ENCODE results near the gene SPATA12. TPM values are rescaled to one million over a fixed set of nuclear protein-coding genes. Genes with fewer than 3 reads are reported as not detected.

The SPATA12 gene
- polyA plus RNA-seq, 1 experiment, result not detected

- ChIA-PET POLR2A (no interaction called here), CTCF (no interaction called here)
- Histone ChIP-seq H3K27me3 (ENCODE audit: control insufficient read depth, insufficient read depth, low read length) (no peaks in the 10 kb centered on the region), H3K4me3 (ENCODE audit: low read depth, low read length) (no peak overlapping the region), H3K36me3 (ENCODE audit: control insufficient read depth, insufficient read depth, low read length) (no peaks in the 10 kb centered on the region)
- no peak for TF ChIP-seq CTCF (IDR thresholded peaks at IDR 0.05; ENCODE audit: insufficient read depth, low read depth, low read length)
- no peak for DNase-seq (ENCODE audit: low read depth)
Measured at GRCh38 chr3:57065588-57065987, 5.1 kb downstream of the SPATA12 start.

GRCh38 chr3:57066471-57066870 lies 6.0 kb downstream of the SPATA12 start:
- no peak overlapping the region for H3K4me3 ChIP-seq (ENCODE audit: low read depth, low read length)
- POLR2A ChIA-PET, result no interaction called here
- TF ChIP-seq CTCF (IDR thresholded peaks at IDR 0.05; ENCODE audit: insufficient read depth, low read depth, low read length), result no peak
- CTCF ChIA-PET, result no interaction called here
- H3K27me3 ChIP-seq (ENCODE audit: control insufficient read depth, insufficient read depth, low read length), result no peaks in the 10 kb centered on the region
- no peak for DNase-seq (ENCODE audit: low read depth)
- H3K36me3 ChIP-seq (ENCODE audit: control insufficient read depth, insufficient read depth, low read length), result no peaks in the 10 kb centered on the region

GRCh38 chr3:57068437-57069089 lies 8.1 kb downstream of the SPATA12 start:
- DNase-seq (ENCODE audit: low read depth), result peak; percentile 15

GRCh38 chr3:57069503-57069902 lies 9.0 kb downstream of the SPATA12 start:
- POLR2A ChIA-PET, result no interaction called here
- no peak for DNase-seq (ENCODE audit: low read depth)
- TF ChIP-seq CTCF (IDR thresholded peaks at IDR 0.05; ENCODE audit: insufficient read depth, low read depth, low read length), result no peak
- Histone ChIP-seq H3K27me3 (ENCODE audit: control insufficient read depth, insufficient read depth, low read length) (no peaks in the 10 kb centered on the region), H3K4me3 (ENCODE audit: low read depth, low read length) (no peak overlapping the region), H3K36me3 (ENCODE audit: control insufficient read depth, insufficient read depth, low read length) (no peaks in the 10 kb centered on the region)
- CTCF ChIA-PET, result interaction anchor here (0.6 to 1.7 kb wide), 2 partner anchors 11 to 40 kb away, joined by 3 read pairs; no protein-coding TSS in a partner anchor

More at GRCh38 chr3:57068437-57069089, 8.1 kb downstream of the SPATA12 start:
- Histone ChIP-seq H3K4me3 (ENCODE audit: low read depth, low read length) (no peak overlapping the region), H3K36me3 (ENCODE audit: control insufficient read depth, insufficient read depth, low read length) (no peaks in the 10 kb centered on the region), H3K27me3 (ENCODE audit: control insufficient read depth, insufficient read depth, low read length) (no peaks in the 10 kb centered on the region)
- TF ChIP-seq CTCF (IDR thresholded peaks at IDR 0.05; ENCODE audit: insufficient read depth, low read depth, low read length), result no peak
- ChIA-PET CTCF (interaction anchor here (0.6 to 1.7 kb wide), 3 partner anchors 12 to 366 kb away, joined by 3 to 4 read pairs (median 3); no protein-coding TSS in a partner anchor), POLR2A (no interaction called here)

- CTCF ChIA-PET, result interaction anchor here (0.6 kb wide), 1 partner anchor 78 kb away, joined by 3 read pairs; no protein-coding TSS in a partner anchor
- no peak overlapping the region for H3K4me3 ChIP-seq (ENCODE audit: low read depth, low read length)
- no peaks in the 10 kb centered on the region for H3K36me3 ChIP-seq (ENCODE audit: control insufficient read depth, insufficient read depth, low read length)
- no peak for DNase-seq (ENCODE audit: low read depth)
- POLR2A ChIA-PET, result no interaction called here
- H3K27me3 ChIP-seq (ENCODE audit: control insufficient read depth, insufficient read depth, low read length), result peaks cover 8% of the 10 kb centered on the region
- no peak for TF ChIP-seq CTCF (IDR thresholded peaks at IDR 0.05; ENCODE audit: insufficient read depth, low read depth, low read length)
Measured at GRCh38 chr3:57073628-57074027, 13.2 kb downstream of the SPATA12 start.

All from BJ (cell line).